Endothelial cell of hepatic sinusoid (primary cell): ENCODE results near the gene CHMP5.

Source experiments
- in situ Hi-C: cut with HindIII; loops from 2 replicates; pipeline ENCODE4 v1.10.0; 2017; ENCODE audit warnings: low sequenced_read_pairs

CHMP5 gene

GRCh38 chr9:33241298-33241697 lies 23.6 kb upstream of the CHMP5 start:
- in situ Hi-C loops, result no loop called here

- in situ Hi-C loops, result no loop called here
Observed at GRCh38 chr9:33242609-33243134, 22.2 kb upstream of the CHMP5 start.

- in situ Hi-C loops, result no loop called here
Observed at GRCh38 chr9:33244137-33244784, 20.6 kb upstream of the CHMP5 start.

- in situ Hi-C loops, result no loop called here
Observed at GRCh38 chr9:33245341-33245740, 19.5 kb upstream of the CHMP5 start.

- in situ Hi-C loops, result no loop called here
Observed at GRCh38 chr9:33246269-33246860, 18.5 kb upstream of the CHMP5 start.

GRCh38 chr9:33248606-33249005 lies 16.2 kb upstream of the CHMP5 start:
- in situ Hi-C loops, result no loop called here

DNA sequence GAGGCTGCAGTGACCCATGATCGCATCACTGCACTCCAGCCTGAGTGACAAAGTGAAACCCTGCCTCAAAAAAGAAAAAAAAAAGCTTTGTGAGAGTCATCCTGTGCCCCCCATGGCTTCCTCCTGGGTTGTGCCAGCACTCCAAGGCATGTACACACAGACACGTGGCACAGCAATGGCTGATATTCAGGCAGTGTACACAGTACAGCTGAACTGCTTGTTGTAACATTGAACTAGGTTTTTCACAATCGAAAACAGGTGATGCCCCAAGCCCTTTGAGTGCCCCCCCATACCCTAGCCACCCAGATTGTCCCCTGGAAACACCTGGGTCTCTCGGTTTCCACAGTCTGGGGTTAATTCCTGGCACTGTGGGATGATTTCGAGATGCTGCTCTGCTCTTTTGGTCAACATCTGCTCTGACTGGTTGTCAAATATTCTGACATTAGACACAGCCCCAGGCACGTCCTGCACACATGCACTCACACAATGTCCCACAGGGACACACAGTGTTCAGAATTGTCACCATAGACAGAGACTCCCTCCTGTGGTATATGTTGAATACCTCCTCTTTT lies 15.7 kb upstream of the CHMP5 start:
- in situ Hi-C loops, result no loop called here

GRCh38 chr9:33249983-33250382 lies 14.9 kb upstream of the CHMP5 start:
- in situ Hi-C loops, result no loop called here

GRCh38 chr9:33250458-33250995 lies 14.3 kb upstream of the CHMP5 start:
- in situ Hi-C loops, result no loop called here

- in situ Hi-C loops, result no loop called here
Observed at GRCh38 chr9:33254211-33254610, 10.6 kb upstream of the CHMP5 start.

DNA sequence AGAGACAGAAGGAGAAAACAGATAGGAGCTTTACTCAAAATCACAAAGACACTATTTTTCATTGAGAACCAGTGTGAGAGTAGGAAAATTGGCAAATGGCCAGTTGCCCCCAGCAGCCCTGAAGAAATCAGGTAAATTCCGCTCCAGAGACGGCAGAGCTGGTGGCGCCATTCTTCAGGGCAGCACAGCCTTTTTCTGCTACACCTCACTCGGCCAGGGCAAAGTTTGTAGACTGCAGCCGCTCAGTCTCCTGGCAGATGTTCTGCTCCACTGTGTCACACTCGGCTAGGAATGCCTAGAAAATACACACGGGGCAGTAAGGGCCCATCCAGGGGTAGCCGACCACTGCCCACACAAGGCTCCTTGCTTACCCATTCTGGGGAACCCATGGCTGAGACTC lies 9.8 kb upstream of the CHMP5 start:
- in situ Hi-C loops, result no loop called here

DNA sequence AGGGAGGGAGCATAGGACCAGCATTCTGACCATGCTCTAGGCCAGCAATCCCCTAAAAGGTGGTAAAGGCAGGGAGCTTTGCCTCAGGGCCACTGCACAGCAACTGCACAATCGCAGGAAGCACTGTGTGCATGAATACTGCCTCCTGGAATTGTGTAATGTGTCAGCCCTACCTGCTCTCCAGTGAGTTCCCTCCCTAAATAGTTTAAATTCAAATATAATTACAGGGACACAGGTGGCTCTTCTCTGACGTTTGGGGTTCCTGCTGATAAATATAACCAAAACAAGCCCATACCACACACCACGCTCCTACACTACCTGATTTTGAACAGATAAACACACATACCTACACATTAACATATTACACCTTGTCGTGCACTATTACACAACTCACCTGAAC lies 9.4 kb upstream of the CHMP5 start:
- in situ Hi-C loops, result no loop called here

DNA sequence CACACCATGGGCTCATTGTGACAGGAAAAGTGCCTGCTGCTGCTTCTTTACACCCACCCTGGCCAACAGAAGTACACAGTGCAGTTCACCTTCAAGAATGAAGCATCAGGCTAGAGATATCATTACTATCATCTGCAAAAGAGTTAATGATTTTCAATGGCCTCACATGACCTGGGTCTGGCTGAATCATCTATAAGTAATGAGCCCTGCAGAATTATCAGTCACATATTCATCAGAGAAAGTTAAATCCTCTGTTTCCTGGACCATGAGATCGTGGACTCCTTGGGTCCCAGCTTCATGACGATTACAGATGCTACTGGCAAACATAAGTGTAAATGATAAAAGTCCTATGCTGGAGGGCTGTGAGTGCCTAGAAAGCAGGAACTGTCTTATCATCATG lies 8.6 kb upstream of the CHMP5 start:
- in situ Hi-C loops, result no loop called here

DNA sequence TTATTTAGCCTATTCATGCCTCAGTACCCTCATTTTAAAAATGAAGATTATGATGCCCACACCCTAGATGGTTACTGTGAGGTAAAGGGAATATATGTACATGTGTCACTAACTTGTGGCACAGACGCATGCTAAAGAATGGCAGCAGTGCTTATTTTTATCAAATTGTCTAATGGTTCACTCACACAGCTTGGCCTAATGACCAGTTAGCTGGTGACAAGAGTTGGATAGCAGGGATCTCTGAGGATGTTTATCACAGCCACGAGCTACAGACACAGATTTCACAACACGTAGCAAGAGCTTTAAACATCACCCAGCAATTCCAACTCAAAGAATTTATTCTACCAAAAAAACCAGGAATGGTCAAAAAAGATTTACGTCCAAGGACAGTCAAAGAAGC lies 7.6 kb upstream of the CHMP5 start:
- in situ Hi-C loops, result no loop called here

GRCh38 chr9:33260372-33260771 lies 4.5 kb upstream of the CHMP5 start:
- in situ Hi-C loops, result no loop called here

DNA sequence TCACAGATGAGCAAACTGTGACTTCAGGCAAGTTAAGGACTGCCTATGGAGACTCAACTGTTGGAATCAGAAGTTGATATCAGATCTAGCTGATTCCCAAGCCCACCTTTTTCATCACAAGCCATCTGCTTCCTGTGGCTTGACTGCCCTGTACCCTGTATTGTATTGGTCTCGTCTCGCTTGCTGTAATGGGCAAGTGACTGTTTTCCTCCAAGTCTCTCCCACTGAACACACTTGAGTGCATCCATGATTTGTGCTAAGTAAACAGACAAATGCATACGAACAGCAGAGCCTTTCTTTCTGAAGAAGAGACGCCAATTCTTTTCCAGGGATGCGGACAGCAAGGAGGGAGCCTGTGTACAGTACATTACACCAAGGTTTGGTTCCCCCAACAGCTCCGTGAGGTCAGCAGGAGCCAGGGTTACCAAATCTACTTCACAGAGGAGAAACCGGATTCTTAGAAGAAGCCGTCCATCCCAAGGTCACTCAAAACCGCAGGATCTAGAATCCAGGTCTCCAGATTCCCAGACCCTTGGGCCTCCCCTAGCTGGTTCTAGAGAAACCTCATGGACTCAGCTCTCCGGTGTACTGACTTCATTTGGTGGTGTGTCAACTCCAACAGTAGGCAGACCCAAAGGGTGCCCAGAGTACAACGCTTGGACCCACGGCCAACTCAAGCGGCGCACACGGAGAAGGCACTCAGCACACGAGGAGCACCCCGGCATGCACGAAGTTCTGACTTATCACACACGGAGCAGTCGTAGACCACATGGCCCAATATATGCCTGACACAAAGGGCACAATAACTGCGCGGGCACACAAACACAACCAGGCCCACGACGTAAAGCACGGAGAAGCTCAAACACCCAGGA lies 1.5 kb upstream of the CHMP5 start:
- in situ Hi-C loops, result no loop called here

GRCh38 chr9:33264003-33264472 lies 811 bp upstream of the CHMP5 start:
- in situ Hi-C loops, result no loop called here

GRCh38 chr9:33265211-33265865 lies 489 bp downstream of the CHMP5 start:
- in situ Hi-C loops, result no loop called here

DNA sequence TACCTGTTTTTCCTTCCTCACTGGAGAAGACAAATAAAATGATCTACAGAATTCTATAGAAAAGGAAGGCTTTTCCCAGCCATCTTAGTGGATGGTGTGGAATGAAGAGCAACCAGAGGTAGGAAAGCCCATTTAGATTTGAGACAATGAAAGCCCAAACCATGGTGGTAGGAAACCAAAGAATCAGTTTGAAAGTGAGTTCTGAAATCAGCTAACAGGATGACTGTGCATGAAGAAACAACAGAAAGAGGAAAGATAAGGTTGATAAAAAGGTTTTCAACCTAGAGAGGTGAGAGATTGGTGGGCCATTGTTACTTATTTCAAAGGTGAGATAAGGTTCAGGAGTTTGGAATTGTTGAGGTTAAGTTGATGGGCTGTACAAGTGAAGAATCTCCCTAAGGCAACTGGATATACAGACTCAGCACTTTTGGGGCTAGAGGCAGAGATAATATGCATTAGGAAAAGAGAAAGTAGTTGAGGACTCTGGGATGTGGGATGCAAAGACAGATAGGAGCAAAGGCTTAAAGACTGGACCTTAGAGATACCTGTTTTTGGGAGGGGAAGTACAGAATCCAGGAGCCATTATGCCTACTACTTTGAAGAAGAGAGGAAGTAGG lies 2.4 kb downstream of the CHMP5 start:
- in situ Hi-C loops, result no loop called here

- in situ Hi-C loops, result no loop called here
Observed at GRCh38 chr9:33270146-33270545, 5.3 kb downstream of the CHMP5 start.
